K562 (cell line): ENCODE results near the gene SRC.

ENCODE experiments used
- CBFA2T3 ChIP-seq: fragments of 450-650 bp; IDR thresholded peaks from 2 replicates; pipeline ENCODE4 v1.6.1; 2017
- MXI1 ChIP-seq: IDR thresholded peaks from 2 replicates; pipeline ENCODE4 v1.6.1; 2011; ENCODE audit warnings: low read depth, mild to moderate bottlenecking, improper control_type of control experiment, low read length
- SRSF7 ChIP-seq: fragments of 200-400 bp; formaldehyde crosslinking; optimal IDR thresholded peaks from 2 replicates; pipeline ENCODE3; 2017; ENCODE audit warnings: mild to moderate bottlenecking, low read depth, low read length
- ZBTB8A ChIP-seq: fragments of 450-650 bp; IDR thresholded peaks from 2 replicates; pipeline ENCODE4 v1.6.1; 2018; ENCODE audit warnings: mild to moderate bottlenecking, moderate library complexity; ENCODE audit not compliant: partially characterized antibody

- no peak for TF ChIP-seq SRSF7
- TF ChIP-seq ZBTB8A: no peak
- TF ChIP-seq CBFA2T3: no peak
- TF ChIP-seq MXI1: no peak
Measured at GRCh38 chr20:37359331-37359730, 13.4 kb downstream of the SRC start.
